Right lobe of liver (tissue), 4 donors: ENCODE results near the gene MIPEP.

Experiments
- POLR2A ChIP-seq: fragments of 450-650 bp; IDR thresholded peaks from one replicate; pipeline ENCODE4 v1.6.1; 2017; ENCODE audit warnings: antibody characterized with exemption, mild to moderate bottlenecking
- TF ChIP-seq, protein P1 (sequence below), 4 donors: fragments of 200-600 bp in 3 of 4; fragments of 450-650 bp in 1 of 4; IDR thresholded peaks; one replicate each; pipeline versions ENCODE4 v1.5.1 to v1.8.0; 2016 to 2022; ENCODE audit warnings: antibody characterized with exemption in 4 of 4, mild to moderate bottlenecking in 2 of 4
- donor health status: DM: no; HTN: no; CAD: no.
- donor health status: DM: no; HTN: no; CAD: no.
- donor health status: DM: no; HTN: yes; CAD: no.

DNA sequence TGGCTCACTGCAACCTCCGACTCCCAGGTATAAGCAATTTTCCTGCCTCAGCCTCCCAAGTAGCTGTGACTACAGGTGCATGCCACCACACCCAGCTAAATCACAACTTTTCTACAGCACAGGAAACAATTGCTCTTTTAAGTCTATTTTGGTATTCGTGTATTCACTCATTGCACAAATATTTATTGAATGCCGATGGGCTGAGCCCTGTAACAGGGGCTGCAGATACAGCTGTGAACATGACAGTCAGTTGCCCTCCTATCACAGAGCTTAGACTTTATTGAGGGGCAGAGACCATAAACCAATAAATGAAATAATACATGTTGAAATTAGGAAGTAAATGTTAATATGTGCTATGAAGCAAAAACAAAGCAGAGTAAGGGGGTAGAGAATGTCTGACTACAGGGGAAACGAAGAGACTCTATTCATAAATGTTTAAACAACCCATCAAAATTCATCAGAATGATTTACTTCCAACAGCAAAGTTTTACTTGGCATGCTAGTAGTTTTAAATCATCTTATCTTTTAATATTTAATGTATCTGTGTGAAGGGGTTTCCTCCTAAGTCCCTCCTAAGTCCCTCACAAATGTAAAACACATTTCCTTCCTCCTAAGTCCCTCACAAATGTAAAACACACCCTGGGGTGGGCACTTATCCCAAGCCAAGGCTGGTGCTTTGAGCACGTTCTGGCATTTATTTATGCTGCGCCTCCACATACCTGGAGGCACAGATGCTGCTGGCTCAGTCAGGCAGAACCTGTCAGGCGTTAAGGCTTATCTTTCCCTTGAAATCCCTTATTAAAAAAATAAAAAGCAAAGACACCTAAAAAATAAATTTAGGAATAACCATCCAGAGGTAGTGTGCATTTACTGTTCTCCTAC is 140.8 kb downstream of the MIPEP start:
- TF ChIP-seq, protein P1, sequence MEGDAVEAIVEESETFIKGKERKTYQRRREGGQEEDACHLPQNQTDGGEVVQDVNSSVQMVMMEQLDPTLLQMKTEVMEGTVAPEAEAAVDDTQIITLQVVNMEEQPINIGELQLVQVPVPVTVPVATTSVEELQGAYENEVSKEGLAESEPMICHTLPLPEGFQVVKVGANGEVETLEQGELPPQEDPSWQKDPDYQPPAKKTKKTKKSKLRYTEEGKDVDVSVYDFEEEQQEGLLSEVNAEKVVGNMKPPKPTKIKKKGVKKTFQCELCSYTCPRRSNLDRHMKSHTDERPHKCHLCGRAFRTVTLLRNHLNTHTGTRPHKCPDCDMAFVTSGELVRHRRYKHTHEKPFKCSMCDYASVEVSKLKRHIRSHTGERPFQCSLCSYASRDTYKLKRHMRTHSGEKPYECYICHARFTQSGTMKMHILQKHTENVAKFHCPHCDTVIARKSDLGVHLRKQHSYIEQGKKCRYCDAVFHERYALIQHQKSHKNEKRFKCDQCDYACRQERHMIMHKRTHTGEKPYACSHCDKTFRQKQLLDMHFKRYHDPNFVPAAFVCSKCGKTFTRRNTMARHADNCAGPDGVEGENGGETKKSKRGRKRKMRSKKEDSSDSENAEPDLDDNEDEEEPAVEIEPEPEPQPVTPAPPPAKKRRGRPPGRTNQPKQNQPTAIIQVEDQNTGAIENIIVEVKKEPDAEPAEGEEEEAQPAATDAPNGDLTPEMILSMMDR (IDR thresholded peaks at IDR 0.05), result no peak
- TF ChIP-seq POLR2A, result no peak
